Adipose tissue (tissue), 3 donors: Measurements from ENCODE around the gene TNNI3. TPM values are rescaled to one million over a fixed set of nuclear protein-coding genes. Genes with fewer than 3 reads are reported as not detected.
"Not testable (repeated sequence)": the region's sequence is repeated elsewhere in the genome, so short reads cannot be mapped to it uniquely, and the experiment has no call there.

Source experiments
- H3K27ac ChIP-seq: one replicate; pipeline ENCODE4 v1.5.1; 2013; ENCODE audit warnings: low read depth, low read length
- WGBS, 3 donors: extraction: QIAGEN DNeasy Blood & Tissue Kit; methylation state at CpG; one replicate each; pipeline ENCODE4 v1.1.7; 2013; 5-methylcytosine and 5-hydroxymethylcytosine counted together
- polyA plus RNA-seq, 3 donors: library from polyadenylated mRNA; stranded (reverse); fragments of 200-250 nt; gene quantifications; one replicate each; pipeline ENCODE4 v1.2.3, GENCODE V29; 2013
- donor health status: healthy with polysubstance abuse.
- donor health status: Bipolar disorder and iron deficiency.
- donor health status: healthy.

The TNNI3 gene
- polyA plus RNA-seq, 3 donors, result 0.21 to 30.8 (median 1.1) TPM

- WGBS, 3 donors, result 18 to 27% (median 21%) methylated on average over 22 of the region's 22 CpGs
- no peak overlapping the region for H3K27ac ChIP-seq
Observed at GRCh38 chr19:55118401-55118991, 39.0 kb downstream of the TNNI3 start.

GRCh38 chr19:55117663-55118391 is 39.7 kb downstream of the TNNI3 start:
- no peak overlapping the region for H3K27ac ChIP-seq
- 0 to 1% (median 1%) methylated on average over 36 to 44 of the region's 44 CpGs for WGBS, 3 donors

DNA sequence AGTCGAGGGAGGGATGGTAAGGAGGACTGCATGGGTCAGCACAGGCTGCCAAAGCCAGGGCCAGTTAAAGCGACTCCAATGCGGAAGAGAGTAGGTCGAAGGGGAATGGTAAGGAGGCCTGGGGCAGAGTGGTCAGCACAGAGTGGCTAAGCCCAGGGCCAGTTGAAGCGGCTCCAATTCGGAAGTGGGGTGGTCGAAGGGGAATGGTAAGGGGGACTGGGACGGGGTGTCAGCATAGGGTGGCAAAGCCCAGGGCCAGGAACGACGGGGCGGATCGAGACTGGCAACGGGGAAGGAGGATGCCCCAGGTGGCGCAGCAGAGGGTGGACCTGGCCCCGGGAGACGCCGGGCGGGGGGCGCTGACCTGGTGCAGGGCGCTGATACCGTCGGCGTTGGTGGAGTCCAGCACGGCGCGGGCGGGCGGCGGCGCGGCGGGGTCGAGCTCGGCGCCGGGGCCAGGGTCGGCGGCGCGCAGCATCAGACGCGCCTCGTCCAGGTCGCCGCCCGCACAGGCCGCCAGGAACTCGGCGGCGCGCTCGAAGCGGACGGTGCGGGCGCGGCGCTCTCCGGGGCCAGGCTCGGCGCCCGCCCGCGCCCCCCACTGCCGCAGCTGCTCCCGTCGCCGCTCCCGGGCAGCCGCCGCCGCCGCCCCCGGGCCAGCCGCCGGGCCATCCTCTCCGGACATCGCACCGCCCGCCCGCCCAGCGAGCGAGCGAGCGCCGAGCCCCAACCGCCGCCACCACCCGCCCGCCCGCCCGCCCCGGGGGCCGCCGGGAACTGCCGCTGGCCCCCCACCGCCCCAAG is 40.5 kb downstream of the TNNI3 start, which contains the start of gene PPP1R12C:
TSS of gene PPP1R12C (minus strand) at position 779 of the 804 bp plus-strand sequence. CDS start at position 685, 94 bp downstream.
- WGBS, 3 donors, result 0 to 1% (median 0%) methylated on average over 46 to 97 of the region's 97 CpGs
- H3K27ac ChIP-seq, result no peak within 1 kb of the TSS

DNA sequence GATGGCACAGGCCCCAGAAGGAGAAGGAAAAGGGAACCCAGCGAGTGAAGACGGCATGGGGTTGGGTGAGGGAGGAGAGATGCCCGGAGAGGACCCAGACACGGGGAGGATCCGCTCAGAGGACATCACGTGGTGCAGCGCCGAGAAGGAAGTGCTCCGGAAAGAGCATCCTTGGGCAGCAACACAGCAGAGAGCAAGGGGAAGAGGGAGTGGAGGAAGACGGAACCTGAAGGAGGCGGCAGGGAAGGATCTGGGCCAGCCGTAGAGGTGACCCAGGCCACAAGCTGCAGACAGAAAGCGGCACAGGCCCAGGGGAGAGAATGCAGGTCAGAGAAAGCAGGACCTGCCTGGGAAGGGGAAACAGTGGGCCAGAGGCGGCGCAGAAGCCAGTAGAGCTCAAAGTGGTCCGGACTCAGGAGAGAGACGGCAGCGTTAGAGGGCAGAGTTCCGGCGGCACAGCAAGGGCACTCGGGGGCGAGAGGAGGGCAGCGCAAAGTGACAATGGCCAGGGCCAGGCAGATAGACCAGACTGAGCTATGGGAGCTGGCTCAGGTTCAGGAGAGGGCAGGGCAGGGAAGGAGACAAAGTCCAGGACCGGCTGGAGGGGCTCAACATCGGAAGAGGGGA is 41.2 kb downstream of the TNNI3 start:
- 0 to 4% (median 1%) methylated on average over 25 of the region's 25 CpGs for WGBS, 3 donors
- no peak overlapping the region for H3K27ac ChIP-seq

- no peak overlapping the region for H3K27ac ChIP-seq
- WGBS, 3 donors, result 56 to 61% (median 60%) methylated on average over 13 of the region's 13 CpGs
Observed at GRCh38 chr19:55115446-55116065, 42.0 kb downstream of the TNNI3 start.

DNA sequence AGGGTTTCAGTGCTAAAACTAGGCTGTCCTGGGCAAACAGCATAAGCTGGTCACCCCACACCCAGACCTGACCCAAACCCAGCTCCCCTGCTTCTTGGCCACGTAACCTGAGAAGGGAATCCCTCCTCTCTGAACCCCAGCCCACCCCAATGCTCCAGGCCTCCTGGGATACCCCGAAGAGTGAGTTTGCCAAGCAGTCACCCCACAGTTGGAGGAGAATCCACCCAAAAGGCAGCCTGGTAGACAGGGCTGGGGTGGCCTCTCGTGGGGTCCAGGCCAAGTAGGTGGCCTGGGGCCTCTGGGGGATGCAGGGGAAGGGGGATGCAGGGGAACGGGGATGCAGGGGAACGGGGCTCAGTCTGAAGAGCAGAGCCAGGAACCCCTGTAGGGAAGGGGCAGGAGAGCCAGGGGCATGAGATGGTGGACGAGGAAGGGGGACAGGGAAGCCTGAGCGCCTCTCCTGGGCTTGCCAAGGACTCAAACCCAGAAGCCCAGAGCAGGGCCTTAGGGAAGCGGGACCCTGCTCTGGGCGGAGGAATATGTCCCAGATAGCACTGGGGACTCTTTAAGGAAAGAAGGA is 42.9 kb downstream of the TNNI3 start:
- 80 to 87% (median 83%) methylated on average over 8 to 9 of the region's 9 CpGs for WGBS, 3 donors
- H3K27ac ChIP-seq, result no peak overlapping the region

GRCh38 chr19:55113570-55114039 is 43.9 kb downstream of the TNNI3 start:
- WGBS, 3 donors, result 22 to 39% (median 38%) methylated on average over 11 to 12 of the region's 12 CpGs
- peak overlapping the region; percentile 3 for H3K27ac ChIP-seq

GRCh38 chr19:55112777-55113569 is 44.6 kb downstream of the TNNI3 start:
- peak overlapping the region; percentile 9 for H3K27ac ChIP-seq
- 67 to 73% (median 72%) methylated on average over 23 of the region's 23 CpGs for WGBS, 3 donors

GRCh38 chr19:55112246-55112776 is 45.2 kb downstream of the TNNI3 start:
- WGBS, 3 donors, result 92 to 94% (median 94%) methylated on average over 25 of the region's 25 CpGs
- peak overlapping the region; percentile 46 for H3K27ac ChIP-seq

- 71 to 84% (median 75%) methylated on average over 21 of the region's 21 CpGs for WGBS, 3 donors
- no peak overlapping the region for H3K27ac ChIP-seq
Observed at GRCh38 chr19:55111238-55111831, 46.2 kb downstream of the TNNI3 start.

DNA sequence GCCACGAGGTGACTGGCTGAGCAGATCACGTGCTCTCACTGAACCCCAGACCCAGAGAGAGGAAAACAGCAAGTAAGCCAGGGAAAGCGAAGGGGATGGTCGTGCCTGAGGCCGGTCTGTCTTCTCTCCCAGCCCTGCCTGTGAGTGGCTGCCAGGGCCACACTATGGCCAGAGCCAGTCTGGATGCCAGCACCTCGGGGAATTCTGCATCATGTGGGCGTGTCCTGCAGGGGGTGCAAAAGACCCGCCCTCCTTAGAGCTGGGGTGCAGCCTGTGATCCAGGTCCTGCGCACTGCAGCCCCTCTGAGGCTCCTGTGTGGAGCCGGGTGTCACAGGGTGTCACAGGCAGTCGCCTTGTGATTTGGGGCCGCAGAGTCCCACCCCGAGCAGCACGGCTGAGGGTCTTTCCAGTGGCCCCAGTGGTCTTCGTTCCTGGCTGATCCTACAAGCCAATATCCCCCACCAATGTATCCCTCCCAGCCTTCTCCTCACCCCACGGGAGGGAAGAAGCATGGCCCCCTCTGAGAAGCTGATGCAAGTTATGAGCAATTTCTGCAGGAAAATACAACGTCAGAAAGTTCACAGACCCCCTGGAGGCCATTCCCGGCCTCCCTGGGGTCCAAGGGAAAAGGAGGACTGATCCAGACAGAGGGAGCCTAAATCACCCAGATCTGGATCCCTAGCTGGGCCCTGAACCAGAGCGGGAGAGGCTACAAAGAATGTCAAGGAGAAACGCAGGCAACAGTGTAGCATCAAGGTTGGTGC is 47.8 kb downstream of the TNNI3 start:
- H3K27ac ChIP-seq, result no peak overlapping the region
- WGBS, 3 donors, result 88 to 89% (median 88%) methylated on average over 20 of the region's 20 CpGs

GRCh38 chr19:55107252-55107651 is 50.3 kb downstream of the TNNI3 start:
- WGBS, 3 donors, result 97 to 99% (median 97%) methylated on average over 3 of the region's 3 CpGs
- not testable (repeated sequence) for H3K27ac ChIP-seq

DNA sequence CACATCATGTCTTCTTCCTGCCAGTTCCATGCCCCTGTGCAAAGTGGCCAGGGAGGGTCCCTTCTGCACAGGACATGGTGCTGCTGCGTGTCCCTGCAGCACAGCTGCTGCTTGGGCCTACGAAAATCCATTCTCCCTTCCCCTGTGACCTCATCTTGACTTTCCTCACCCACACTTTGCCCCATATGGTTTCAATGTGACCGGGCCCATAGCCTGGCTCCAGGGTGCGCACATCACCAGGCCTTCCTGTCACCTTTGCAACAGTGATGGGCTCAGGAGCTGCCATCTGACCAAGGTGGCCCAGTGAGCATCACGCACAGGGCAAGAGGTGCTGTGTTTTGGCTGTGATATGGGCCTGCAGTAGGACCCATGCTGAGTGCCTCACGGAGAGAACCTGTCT is 50.9 kb downstream of the TNNI3 start:
- WGBS, 3 donors, result 88 to 94% (median 92%) methylated on average over 6 of the region's 6 CpGs
- H3K27ac ChIP-seq, result no peak overlapping the region

GRCh38 chr19:55105237-55105636 is 52.3 kb downstream of the TNNI3 start:
- no peak overlapping the region for H3K27ac ChIP-seq
- 83 to 87% (median 85%) methylated on average over 2 of the region's 2 CpGs for WGBS, 3 donors

DNA sequence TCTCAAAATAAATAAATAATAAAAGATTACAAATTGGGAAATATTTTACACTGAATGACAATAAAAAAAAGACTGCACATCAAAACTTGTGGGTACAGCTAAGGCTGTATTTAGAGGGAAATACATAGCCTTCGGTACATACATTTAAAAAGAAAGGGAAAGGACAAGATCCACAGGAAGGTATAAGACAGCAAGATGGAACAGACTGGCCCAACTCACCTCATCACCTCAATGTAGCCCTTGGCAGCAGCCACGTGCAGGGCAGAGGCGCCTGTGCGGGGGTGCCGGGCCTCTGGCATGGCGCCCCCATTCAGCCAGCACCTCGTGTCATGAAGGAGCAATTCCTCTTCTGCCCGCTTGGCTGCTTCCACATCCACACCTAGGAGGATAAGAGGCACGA is 54.3 kb downstream of the TNNI3 start:
- no peak overlapping the region for H3K27ac ChIP-seq
- 96 to 100% (median 98%) methylated on average over 9 of the region's 9 CpGs for WGBS, 3 donors
